Activated CD8-positive, alpha-beta memory T cell treated with anti-CD3 and anti-CD28 coated beads, Interleukin-2, amount 50 U/mL, for 24 hours (primary cell): ENCODE results near the gene CPLANE1.

Experiments
- DNase-seq: peaks from one replicate; pipeline ENCODE4 v3.0.0-alpha.2; 2020; ENCODE audit errors: extremely low read depth

CPLANE1 gene

DNA sequence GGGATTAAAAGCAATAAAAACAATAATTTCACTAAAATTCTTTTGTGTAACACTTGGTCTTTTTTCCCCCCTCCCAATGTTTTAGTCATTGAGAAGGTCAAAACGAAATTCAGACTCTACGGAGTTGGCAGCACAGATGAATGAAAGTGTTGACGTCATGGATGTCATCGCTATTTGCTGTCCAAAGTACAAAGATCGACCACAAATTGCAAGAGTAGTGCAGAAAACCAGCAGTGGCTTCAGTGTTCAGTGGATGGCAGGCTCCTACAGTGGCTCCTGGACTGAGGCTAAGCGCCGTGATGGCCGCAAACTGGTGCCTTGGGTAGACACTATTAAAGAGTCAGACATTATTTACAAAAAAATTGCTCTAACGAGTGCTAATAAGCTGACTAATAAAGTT is 184.7 kb downstream of the CPLANE1 start:
- no peak for DNase-seq

GRCh38 chr5:37063739-37064138 is 185.4 kb downstream of the CPLANE1 start:
- DNase-seq: no peak

DNA sequence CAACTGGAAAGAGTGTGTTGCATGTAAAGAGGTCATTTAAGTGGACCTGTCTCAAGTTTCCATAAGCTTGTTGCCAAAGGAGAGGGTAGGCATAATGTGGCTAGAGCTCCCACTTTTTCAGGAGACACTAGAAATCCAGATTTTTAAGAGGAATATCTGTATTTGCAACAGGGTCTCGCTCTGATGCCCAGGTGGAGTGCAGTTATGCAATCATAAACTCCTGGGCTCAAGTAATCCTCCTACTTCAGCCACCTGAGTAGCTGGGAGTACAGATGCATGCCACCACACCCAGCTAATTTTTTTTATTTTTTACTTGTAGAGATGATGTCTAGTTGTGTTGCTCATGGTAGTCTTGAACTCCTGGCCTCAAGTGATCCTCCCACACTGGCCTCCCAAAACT is 189.1 kb downstream of the CPLANE1 start:
- no peak for DNase-seq

DNA sequence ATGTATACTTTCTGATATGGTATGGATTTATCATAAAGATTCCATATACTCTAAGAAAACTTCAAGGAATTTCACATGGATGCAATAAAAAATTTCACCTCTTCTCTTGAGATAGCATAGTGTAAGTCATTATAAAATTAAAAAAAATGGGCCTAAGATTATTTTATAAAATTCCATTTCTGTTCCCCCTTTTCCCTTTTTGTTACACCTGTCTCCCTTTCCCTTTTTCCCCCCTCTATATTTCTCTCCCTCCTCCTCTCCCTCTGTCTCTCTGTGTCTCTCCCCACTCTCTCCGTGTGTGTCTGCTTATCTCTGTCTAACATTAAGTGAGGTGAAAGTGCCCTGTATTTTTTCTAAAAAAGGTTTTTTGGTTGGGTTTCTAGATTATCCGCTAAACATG is 192.4 kb downstream of the CPLANE1 start:
- DNase-seq: no peak
